Glutamatergic neuron (in vitro differentiated cells): ENCODE data around the gene LGALS3BP. TPM values are rescaled to one million over a fixed set of nuclear protein-coding genes. Genes with fewer than 3 reads are reported as not detected.

Experiments
- DNase-seq: peaks from one replicate; pipeline ENCODE4 v3.0.0; 2022
- H3K27ac Mint-ChIP-seq: one replicate; pipeline ENCODE4 v1.8.0; 2020; ENCODE audit warnings: mild to moderate bottlenecking, mixed read lengths, inconsistent platforms; ENCODE audit not compliant: unreplicated experiment
- H3K27me3 Mint-ChIP-seq: one replicate; pipeline ENCODE4 v1.8.0; 2020; ENCODE audit warnings: mild to moderate bottlenecking, moderate library complexity, mixed read lengths, inconsistent platforms; ENCODE audit not compliant: unreplicated experiment
- H3K36me3 Mint-ChIP-seq: one replicate; pipeline ENCODE4 v1.8.0; 2020; ENCODE audit warnings: mild to moderate bottlenecking, mixed read lengths, inconsistent platforms; ENCODE audit not compliant: unreplicated experiment
- H3K4me1 Mint-ChIP-seq: one replicate; pipeline ENCODE4 v1.8.0; 2020; ENCODE audit warnings: mild to moderate bottlenecking, low read depth, mixed read lengths, inconsistent platforms; ENCODE audit not compliant: unreplicated experiment
- H3K4me3 Mint-ChIP-seq: one replicate; pipeline ENCODE4 v1.8.0; 2020; ENCODE audit warnings: mild to moderate bottlenecking, mixed read lengths, inconsistent platforms; ENCODE audit not compliant: unreplicated experiment
- H3K9me3 Mint-ChIP-seq: one replicate; pipeline ENCODE4 v1.8.0; 2020; ENCODE audit warnings: mild to moderate bottlenecking, moderate library complexity, mixed read lengths, inconsistent platforms; ENCODE audit not compliant: unreplicated experiment
- CTCF ChIP-seq: fragments of 200-600 bp; sonication (generic); IDR thresholded peaks from one replicate; pipeline ENCODE4 v1.5.0; 2021; ENCODE audit not compliant: partially characterized antibody, unreplicated experiment
- total RNA-seq: library from RNA; stranded (reverse); fragmentation: NEBNext Ultra II Directional; extraction: Animal tissue kit (Norgen Biotek cat#: 25700); gene quantifications from one replicate; pipeline ENCODE4 v1.2.1, GENCODE V29; 2021; ENCODE audit not compliant: unreplicated experiment

The LGALS3BP gene
- total RNA-seq, 1 donor from 2014 or later, result 30.3 TPM

- TF ChIP-seq CTCF, result no peak
- Mint-ChIP-seq H3K27me3 (peaks cover 17% of the 10 kb centered on the region), H3K4me3 (no peak overlapping the region), H3K27ac (no peak overlapping the region), H3K9me3 (peaks cover 8% of the 10 kb centered on the region), H3K36me3 (no peaks in the 10 kb centered on the region), H3K4me1 (peaks cover 27% of the 10 kb centered on the region)
- no peak for DNase-seq
These were observed 7.8 kb downstream of the LGALS3BP start for GRCh38 chr17:78971756-78972506.

GRCh38 chr17:78970834-78971755 lies 8.6 kb downstream of the LGALS3BP start:
- H3K36me3 Mint-ChIP-seq, result no peaks in the 10 kb centered on the region
- peak overlapping the region; percentile 82 for H3K27ac Mint-ChIP-seq
- H3K9me3 Mint-ChIP-seq, result peaks cover 8% of the 10 kb centered on the region
- peak; percentile 86 for TF ChIP-seq CTCF
- H3K27me3 Mint-ChIP-seq, result peaks cover 17% of the 10 kb centered on the region
- DNase-seq, result peak; percentile 88
- peak overlapping the region; percentile 52 for H3K4me3 Mint-ChIP-seq
- peaks cover 27% of the 10 kb centered on the region for H3K4me1 Mint-ChIP-seq

GRCh38 chr17:78969865-78970264 lies 9.9 kb downstream of the LGALS3BP start:
- no peaks in the 10 kb centered on the region for H3K36me3 Mint-ChIP-seq
- H3K4me1 Mint-ChIP-seq, result peaks cover 22% of the 10 kb centered on the region
- no peak overlapping the region for H3K4me3 Mint-ChIP-seq
- peaks cover 7% of the 10 kb centered on the region for H3K9me3 Mint-ChIP-seq
- no peak for DNase-seq
- peaks cover 12% of the 10 kb centered on the region for H3K27me3 Mint-ChIP-seq
- no peak overlapping the region for H3K27ac Mint-ChIP-seq
- no peak for TF ChIP-seq CTCF

- H3K4me1 Mint-ChIP-seq, result peaks cover 17% of the 10 kb centered on the region
- no peaks in the 10 kb centered on the region for H3K36me3 Mint-ChIP-seq
- H3K27ac Mint-ChIP-seq, result no peak overlapping the region
- no peak overlapping the region for H3K4me3 Mint-ChIP-seq
- no peak for TF ChIP-seq CTCF
- H3K27me3 Mint-ChIP-seq, result peaks cover 10% of the 10 kb centered on the region
- DNase-seq, result no peak
- H3K9me3 Mint-ChIP-seq, result peaks cover 3% of the 10 kb centered on the region
These were observed 11.9 kb downstream of the LGALS3BP start for GRCh38 chr17:78967782-78968362.
